Measurements from ENCODE around the gene MEOX1. TPM values are rescaled to one million over a fixed set of nuclear protein-coding genes. Genes with fewer than 3 reads are reported as not detected.
"Not testable (repeated sequence)": the region's sequence is repeated elsewhere in the genome, so short reads cannot be mapped to it uniquely, and the experiment has no call there.

The MEOX1 gene
- total RNA-seq, 2 experiments from 2014 or later = 0.54 to 1.3 TPM

DNA sequence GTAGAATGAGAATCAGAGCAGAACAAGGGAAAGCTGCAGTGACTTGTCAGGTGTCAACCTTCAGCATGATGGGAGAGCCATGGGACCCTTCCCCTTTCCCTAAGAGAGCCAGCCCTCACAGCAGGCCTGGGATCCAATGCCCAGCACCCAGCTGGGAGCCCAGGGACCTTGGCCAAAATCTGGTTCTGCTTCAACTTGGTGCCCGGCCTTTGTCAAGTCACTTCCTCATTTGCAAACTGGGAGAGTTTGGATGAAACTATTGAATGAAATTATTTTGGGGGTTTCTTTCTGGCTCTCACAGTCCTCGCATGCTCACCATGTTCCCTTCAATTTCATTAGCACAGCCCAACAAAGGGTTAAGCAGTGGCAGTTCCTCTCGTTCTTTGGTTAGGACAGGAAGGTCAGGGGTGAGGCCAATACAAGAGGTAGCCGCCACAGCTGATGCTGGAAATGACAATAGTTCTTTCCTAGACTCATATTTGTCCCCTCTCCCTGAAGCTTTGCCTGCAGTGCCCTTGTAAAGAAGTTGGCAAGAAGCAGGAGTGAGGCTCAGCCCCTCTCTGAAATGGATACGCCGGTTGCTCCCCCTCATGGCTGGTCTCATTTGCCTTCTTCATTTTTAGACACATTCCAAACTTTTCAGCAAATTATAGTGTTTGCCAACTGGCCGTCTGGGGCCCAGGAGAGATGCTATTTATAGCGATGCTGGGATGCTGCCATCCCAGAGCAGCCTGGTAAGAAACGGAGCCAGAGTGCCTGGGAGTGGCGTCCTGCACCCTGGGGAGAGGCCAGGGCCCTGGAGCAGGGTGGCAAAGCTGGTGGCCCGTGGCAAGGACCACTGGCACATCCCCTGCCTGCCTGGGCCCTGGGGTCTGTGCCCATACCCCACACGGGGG is 34.5 kb upstream of the MEOX1 start:
- DNase-seq (no peak), ATAC-seq (no peak)
- Mint-ChIP-seq H3K36me3 (no peaks in the 10 kb centered on the region), H3K9me3 (ENCODE audit: low read depth) (no peaks in the 10 kb centered on the region), H3K4me1 (peaks cover 9% of the 10 kb centered on the region), H3K27ac (no peak overlapping the region), H3K4me3 (no peak overlapping the region), H3K27me3 (peaks cover 23% of the 10 kb centered on the region)
- CTCF ChIA-PET = interaction anchor here (1.4 to 22.1 kb wide), 7 partner anchors 13 to 118 kb away, joined by 4 to 569 read pairs (median 9); partner anchors contain the start of gene SOST

DNA sequence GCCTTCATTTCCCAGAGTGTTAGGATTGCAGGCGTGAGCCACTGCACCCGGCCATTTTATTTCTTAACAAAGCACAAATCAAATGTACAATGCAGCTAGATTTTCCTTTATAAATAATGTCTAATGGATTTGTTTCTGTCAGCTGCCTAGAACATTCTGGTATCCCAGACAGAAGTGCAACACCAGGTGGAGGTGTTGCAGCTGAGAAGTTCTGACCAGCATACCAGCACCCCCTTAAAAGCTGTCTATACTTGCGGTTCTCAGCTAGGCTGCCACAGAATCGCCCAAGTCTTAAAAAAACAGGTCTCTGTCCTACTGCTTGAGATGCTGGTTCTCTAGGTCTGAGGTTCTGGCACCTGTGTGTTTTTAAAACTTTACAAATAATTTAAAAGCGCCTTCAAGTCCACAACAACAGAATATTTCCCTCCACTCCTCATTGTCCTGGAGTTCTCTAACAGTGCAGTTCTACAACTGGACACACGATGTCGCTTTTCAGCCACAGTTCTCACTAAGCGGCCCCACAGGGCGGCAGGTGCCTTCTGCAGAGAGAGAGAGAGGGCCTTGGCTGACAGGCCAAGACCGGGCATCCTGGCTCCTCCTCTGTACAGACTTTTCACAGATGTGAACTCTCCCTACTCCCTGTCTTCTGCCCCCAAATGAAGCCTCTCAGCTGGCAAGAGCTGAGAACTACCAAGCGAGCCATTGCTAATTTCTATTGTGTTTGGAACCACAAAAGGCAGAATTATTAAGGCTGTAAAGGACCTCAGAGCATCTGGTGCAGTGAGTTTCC is 32.6 kb upstream of the MEOX1 start:
- ATAC-seq = peak; percentile 87
- DNase-seq = peak; percentile 86
- H3K9me3 Mint-ChIP-seq (ENCODE audit: low read depth) = no peaks in the 10 kb centered on the region
- H3K4me3 Mint-ChIP-seq = no peak overlapping the region
- peaks cover 20% of the 10 kb centered on the region for H3K27me3 Mint-ChIP-seq
- no peaks in the 10 kb centered on the region for H3K36me3 Mint-ChIP-seq
- no peak overlapping the region for H3K27ac Mint-ChIP-seq
- H3K4me1 Mint-ChIP-seq = peaks cover 3% of the 10 kb centered on the region
- CTCF ChIA-PET = interaction anchor here (0.7 to 22.1 kb wide), 22 partner anchors 12 to 184 kb away, joined by 3 to 569 read pairs (median 6); partner anchors contain the start of genes DUSP3 and SOST

DNA sequence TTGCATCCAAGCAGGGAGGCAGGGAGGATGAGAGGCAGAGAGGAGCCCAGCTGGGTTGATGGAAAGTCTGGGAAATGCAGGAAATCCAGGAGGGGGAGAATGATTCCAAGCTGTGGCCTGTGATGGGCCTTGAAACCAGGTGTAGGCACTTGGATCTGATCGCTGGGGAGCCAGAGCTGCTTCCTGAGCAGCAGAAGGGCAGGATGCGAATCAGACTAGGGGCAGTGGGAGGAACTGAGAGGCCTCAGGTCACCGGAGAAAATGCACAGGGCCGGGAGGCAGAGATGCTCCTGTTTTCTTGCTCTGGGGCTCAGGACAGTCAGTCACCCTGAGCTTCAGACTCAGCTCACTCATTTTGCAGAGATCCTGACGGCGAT is 29.6 kb upstream of the MEOX1 start:
- Mint-ChIP-seq H3K27me3 (peaks cover 9% of the 10 kb centered on the region), H3K27ac (no peak overlapping the region), H3K4me1 (no peaks in the 10 kb centered on the region), H3K4me3 (no peak overlapping the region), H3K36me3 (no peaks in the 10 kb centered on the region), H3K9me3 (ENCODE audit: low read depth) (no peaks in the 10 kb centered on the region)
- CTCF ChIA-PET = interaction anchor here (1.3 to 22.1 kb wide), 3 partner anchors 9 to 114 kb away, joined by 3 to 569 read pairs (median 8); partner anchors contain the start of gene SOST
- no peak for ATAC-seq
- DNase-seq = no peak

DNA sequence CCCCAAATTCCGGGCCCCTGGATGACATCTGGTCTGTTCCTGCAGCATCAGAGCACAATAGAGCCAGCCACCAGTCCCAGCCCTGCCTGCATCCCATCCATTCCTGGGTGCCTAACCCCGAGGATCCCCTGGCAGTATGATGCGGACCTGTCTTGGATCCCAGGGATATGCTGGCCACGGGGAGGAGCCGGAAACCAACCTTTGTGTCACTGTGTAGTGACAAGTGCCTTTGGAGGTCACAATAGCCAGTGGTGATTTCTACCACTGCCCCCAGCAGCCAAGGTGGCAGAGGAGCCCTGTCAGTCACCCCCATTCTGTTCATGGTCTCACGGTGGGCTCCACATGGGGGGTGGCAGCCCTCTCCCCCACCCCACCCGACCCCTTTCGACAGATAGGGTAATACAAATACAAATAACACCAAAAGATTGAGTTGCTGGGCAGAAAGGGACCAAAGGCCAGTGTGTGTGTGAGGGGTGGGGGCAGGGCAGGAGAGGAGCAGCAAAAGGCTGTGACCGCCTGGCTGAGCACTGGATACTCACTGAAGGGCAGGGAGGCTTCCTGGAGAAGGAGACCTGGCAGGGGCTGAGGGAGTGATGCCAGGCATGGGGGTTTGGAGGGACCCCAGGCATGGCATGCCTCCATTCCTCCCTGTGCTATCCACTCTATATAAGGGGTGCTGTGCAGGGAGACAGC is 29.0 kb upstream of the MEOX1 start:
- Mint-ChIP-seq H3K4me3 (no peak overlapping the region), H3K36me3 (no peaks in the 10 kb centered on the region), H3K4me1 (no peaks in the 10 kb centered on the region), H3K27me3 (peaks cover 9% of the 10 kb centered on the region), H3K27ac (no peak overlapping the region), H3K9me3 (ENCODE audit: low read depth) (no peaks in the 10 kb centered on the region)
- no peak for ATAC-seq
- CTCF ChIA-PET = interaction anchor here (1.3 to 22.1 kb wide), 2 partner anchors 10 to 70 kb away, joined by 3 to 569 read pairs; partner anchors contain the start of gene SOST
- no peak for DNase-seq

DNA sequence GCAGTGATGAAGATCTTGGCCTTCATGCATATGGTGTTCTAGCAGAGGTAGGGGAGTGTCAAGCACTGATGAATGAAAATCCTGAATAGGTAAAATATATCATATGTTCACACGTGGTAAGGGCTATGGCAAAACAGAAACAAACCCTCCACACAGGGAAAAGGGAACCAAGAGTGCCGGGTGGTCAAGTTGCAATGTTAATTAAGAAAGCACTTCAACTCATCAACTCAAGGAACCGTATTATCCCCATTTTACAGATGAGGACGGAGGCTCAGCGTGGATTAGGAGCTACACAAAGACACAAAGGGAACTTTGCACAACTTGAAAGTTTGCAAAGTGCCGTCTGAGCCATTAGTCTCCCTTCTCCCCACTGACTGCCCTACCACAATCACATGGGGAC is 28.1 kb upstream of the MEOX1 start:
- H3K27ac Mint-ChIP-seq = no peak overlapping the region
- no peaks in the 10 kb centered on the region for H3K9me3 Mint-ChIP-seq (ENCODE audit: low read depth)
- no peaks in the 10 kb centered on the region for H3K36me3 Mint-ChIP-seq
- no peaks in the 10 kb centered on the region for H3K4me1 Mint-ChIP-seq
- no peak for DNase-seq
- CTCF ChIA-PET = interaction anchor here (0.5 to 1.5 kb wide), 4 partner anchors 65 to 76 kb away, joined by 3 to 5 read pairs (median 3); no protein-coding TSS in a partner anchor
- no peak overlapping the region for H3K4me3 Mint-ChIP-seq
- H3K27me3 Mint-ChIP-seq = peaks cover 9% of the 10 kb centered on the region
- ATAC-seq = no peak

DNA sequence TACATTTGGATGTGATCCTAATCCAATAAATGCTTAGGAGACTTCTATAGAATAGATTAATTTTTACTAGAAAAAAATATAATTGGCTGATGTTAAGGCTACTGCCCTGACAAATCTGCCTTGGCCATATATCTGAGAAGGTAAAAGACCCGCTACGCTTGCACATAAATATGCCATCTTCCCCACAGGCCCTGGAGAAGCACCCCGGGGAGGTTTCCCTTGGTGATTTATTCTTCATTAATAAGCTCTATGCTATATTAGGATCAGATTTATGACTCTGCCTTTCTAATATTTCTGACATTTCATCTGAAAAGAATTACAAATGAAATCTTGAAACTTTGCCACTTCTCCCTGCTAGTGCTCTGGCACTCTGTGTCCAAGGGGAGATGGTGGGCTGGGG is 27.4 kb upstream of the MEOX1 start:
- DNase-seq (no peak), ATAC-seq (no peak)
- H3K4me1 Mint-ChIP-seq = no peaks in the 10 kb centered on the region
- peaks cover 7% of the 10 kb centered on the region for H3K27me3 Mint-ChIP-seq
- H3K4me3 Mint-ChIP-seq = no peak overlapping the region
- H3K9me3 Mint-ChIP-seq (ENCODE audit: low read depth) = no peaks in the 10 kb centered on the region
- H3K36me3 Mint-ChIP-seq = no peaks in the 10 kb centered on the region
- CTCF ChIA-PET = interaction anchor here (0.7 to 1.5 kb wide), 3 partner anchors 66 to 74 kb away, joined by 3 to 5 read pairs (median 3); no protein-coding TSS in a partner anchor
- H3K27ac Mint-ChIP-seq = no peak overlapping the region

DNA sequence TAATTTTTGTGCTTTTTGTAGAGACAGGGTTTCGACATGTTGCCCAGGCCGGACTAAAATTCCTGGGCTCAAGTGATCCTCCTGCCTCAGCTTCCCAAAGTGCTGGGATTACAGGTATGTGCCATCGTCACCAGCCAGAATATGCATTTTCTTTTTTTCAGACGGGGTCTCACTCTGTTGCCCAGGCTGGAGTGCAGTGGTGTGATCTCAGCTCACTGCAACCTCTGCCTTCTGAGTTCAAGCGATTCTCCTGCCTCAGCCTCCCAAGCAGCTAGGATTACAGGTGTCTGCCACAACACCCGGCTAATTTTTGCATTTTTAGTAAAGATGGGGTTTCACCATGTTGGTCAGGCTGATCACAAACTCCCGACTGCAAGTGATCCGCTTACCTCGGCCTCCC is 25.2 kb upstream of the MEOX1 start:
- H3K27ac Mint-ChIP-seq; H3K36me3 Mint-ChIP-seq; H3K27me3 Mint-ChIP-seq; H3K9me3 Mint-ChIP-seq (ENCODE audit: low read depth); H3K4me1 Mint-ChIP-seq; DNase-seq; H3K4me3 Mint-ChIP-seq; ATAC-seq: not testable (repeated sequence)
- CTCF ChIA-PET = interaction anchor here (3.0 kb wide), 1 partner anchor 80 kb away, joined by 14 read pairs; no protein-coding TSS in a partner anchor

DNA sequence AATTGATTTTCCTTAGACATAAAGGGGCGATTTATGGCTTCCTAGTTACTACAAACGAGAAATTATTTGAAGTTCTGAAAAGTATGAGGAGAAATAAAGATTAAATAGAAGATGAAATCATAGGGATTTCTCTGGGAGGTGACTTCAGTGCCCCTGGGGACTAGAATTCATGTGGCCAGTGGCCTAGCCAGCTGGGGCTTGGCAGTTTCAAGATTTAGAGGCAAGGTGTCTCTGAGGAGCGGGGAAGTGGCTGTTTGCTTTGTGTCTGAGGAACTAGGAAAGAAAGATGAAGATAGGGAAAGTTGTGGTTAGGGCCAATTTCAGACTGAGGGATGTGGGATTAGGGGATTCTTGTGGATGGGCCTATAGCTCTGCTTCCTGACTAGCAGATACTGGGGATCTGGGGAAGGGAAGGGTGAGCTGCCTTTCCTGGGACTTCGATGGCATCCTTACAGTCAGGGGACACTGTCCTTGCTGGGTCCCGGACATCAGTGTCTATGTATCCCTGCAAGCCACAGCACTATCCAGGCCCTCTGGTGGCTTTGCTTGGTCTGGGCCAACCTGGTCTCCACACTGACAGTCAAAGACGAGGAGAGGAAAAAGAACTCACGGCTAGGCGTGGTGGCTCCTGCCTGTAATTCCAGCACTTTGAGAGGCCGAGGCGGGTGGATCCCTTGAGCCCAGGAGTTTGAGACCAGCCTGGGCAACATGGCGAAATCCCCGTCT is 22.4 kb upstream of the MEOX1 start:
- DNase-seq (no peak), ATAC-seq (no peak)
- H3K9me3 Mint-ChIP-seq (ENCODE audit: low read depth) = no peaks in the 10 kb centered on the region
- no peaks in the 10 kb centered on the region for H3K4me1 Mint-ChIP-seq
- no peak overlapping the region for H3K4me3 Mint-ChIP-seq
- peaks cover 19% of the 10 kb centered on the region for H3K27me3 Mint-ChIP-seq
- CTCF ChIA-PET = interaction anchor here (1.2 to 3.0 kb wide), 3 partner anchors 10 to 107 kb away, joined by 6 to 14 read pairs (median 6); no protein-coding TSS in a partner anchor
- no peaks in the 10 kb centered on the region for H3K36me3 Mint-ChIP-seq
- H3K27ac Mint-ChIP-seq = no peak overlapping the region

DNA sequence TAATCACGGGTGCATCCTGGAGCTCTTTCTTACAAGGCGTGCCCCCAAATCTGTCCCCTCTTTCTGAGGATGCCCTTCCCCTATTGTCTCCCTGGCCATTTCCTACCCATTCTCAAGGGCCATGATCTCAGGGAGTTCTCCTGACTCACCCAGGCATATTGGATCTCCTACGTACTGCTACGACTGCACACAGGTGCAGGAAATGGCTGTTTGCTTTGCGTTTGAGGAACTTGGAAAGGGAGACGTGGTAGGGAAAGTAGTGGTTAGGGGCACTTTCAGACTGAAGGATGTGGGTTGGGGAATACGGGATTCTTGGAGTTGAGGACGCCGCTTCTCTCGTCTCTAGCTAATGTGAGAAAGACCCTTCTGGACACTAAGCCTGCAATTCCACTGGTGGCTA is 18.7 kb upstream of the MEOX1 start:
- H3K27ac Mint-ChIP-seq = no peak overlapping the region
- no peaks in the 10 kb centered on the region for H3K36me3 Mint-ChIP-seq
- CTCF ChIA-PET = interaction anchor here (0.9 kb wide), 1 partner anchor 85 kb away, joined by 6 read pairs; no protein-coding TSS in a partner anchor
- H3K4me3 Mint-ChIP-seq = no peak overlapping the region
- peaks cover 8% of the 10 kb centered on the region for H3K4me1 Mint-ChIP-seq
- no peaks in the 10 kb centered on the region for H3K9me3 Mint-ChIP-seq (ENCODE audit: low read depth)
- peaks cover 33% of the 10 kb centered on the region for H3K27me3 Mint-ChIP-seq
- DNase-seq = no peak
- ATAC-seq = no peak

DNA sequence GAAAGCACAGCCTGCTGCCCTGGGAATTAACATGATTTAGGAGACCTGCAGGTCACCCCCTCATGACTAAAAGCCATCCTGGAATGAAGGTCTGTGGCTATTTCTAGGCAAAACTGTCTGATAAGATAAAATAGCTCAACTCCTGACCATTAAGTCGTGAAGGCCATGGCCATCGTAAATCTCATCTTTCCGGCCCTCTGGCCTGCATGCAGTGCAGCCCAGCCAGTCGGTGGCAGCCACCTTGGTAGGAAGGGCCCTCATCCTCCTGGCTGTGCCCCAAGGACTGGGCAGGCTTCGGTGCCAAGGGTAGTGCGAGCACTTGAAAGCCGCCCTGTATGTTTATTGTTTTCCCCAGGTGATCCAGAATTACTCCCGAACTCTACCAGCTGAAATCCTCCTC is 18.2 kb upstream of the MEOX1 start:
- CTCF ChIA-PET = interaction anchor here (0.9 kb wide), 1 partner anchor 86 kb away, joined by 6 read pairs; no protein-coding TSS in a partner anchor
- ATAC-seq (no peak), DNase-seq (no peak)
- Mint-ChIP-seq H3K4me3 (no peak overlapping the region), H3K4me1 (peaks cover 8% of the 10 kb centered on the region), H3K27ac (no peak overlapping the region), H3K36me3 (no peaks in the 10 kb centered on the region), H3K27me3 (peaks cover 37% of the 10 kb centered on the region), H3K9me3 (ENCODE audit: low read depth) (no peaks in the 10 kb centered on the region)

DNA sequence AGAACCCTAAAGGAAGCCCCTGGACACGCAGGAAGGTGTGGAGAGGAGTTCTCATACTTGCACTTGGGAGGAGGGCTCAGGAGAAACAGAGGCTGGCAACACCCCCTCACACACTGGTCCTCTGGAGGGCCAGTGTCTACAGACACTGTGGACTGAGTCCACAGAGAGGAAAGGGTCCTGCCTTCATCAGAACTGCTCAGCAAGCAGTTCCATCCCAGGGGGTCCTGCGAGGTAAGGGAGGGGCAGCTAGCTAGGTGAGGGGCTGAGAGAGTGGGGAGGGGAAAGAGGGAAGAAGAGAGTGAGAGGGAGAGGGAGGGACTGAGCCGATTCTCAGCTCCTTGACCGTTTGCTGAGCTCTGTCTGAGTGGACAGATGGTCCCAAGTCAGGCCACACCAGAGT is 17.7 kb upstream of the MEOX1 start:
- ATAC-seq (no peak), DNase-seq (no peak)
- Mint-ChIP-seq H3K27ac (no peak overlapping the region), H3K36me3 (no peaks in the 10 kb centered on the region), H3K4me1 (peaks cover 8% of the 10 kb centered on the region), H3K9me3 (ENCODE audit: low read depth) (no peaks in the 10 kb centered on the region), H3K4me3 (no peak overlapping the region), H3K27me3 (peaks cover 37% of the 10 kb centered on the region)
- CTCF ChIA-PET = no interaction called here

DNA sequence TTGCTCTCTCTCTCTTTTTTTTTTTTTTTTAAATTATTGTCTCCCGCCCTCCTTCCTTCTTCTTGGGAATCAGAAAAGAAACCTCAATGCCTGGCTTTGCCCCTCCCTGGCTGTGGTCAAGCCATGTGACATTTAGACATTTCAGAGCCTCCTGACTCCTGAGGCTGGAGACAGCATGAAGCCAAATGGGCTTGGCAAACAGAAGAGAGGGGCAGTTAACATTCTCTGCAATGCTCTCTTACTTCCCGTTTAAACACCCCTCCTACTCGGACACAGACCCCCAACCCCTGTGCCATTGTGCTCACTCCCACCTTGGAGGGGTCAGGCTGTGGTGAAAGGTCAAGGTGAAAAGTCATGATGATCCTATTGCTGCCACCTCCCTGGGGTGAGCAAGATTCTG is 14.7 kb upstream of the MEOX1 start:
- DNase-seq = no peak
- Mint-ChIP-seq H3K4me1 (peaks cover 11% of the 10 kb centered on the region), H3K9me3 (ENCODE audit: low read depth) (no peaks in the 10 kb centered on the region), H3K36me3 (no peaks in the 10 kb centered on the region), H3K4me3 (no peak overlapping the region), H3K27me3 (peaks cover 48% of the 10 kb centered on the region), H3K27ac (no peak overlapping the region)
- ATAC-seq = no peak
- CTCF ChIA-PET = interaction anchor here (0.5 to 0.9 kb wide), 3 partner anchors 31 to 90 kb away, joined by 3 to 4 read pairs (median 3); no protein-coding TSS in a partner anchor
